Measurements from ENCODE around the gene CAMSAP2.
"Not testable (repeated sequence)": the region's sequence is repeated elsewhere in the genome, so short reads cannot be mapped to it uniquely, and the experiment has no call there.

DNA sequence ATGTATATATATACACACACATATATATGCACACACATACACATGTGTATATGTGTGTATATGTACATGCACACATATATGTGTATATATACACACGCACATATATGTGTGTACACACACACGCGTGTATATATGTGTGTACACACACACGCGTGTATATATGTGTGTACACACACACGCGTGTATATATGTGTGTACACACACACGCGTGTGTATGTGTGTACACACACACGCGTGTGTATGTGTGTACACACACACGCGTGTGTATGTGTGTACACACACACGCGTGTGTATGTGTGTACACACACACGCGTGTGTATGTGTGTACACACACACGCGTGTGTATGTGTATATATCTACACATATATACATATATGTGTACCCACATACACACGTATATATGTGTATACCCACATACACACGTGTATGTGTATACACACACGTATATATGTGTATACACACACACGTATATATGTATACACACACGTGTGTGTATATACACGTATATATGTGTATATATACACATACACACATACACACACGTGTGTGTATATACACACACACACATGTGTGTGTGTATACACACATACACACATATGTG, 78.0 kb downstream of the CAMSAP2 start:
- not testable (repeated sequence) for TF ChIP-seq CTCF, POLR2A, EP300 (IDR thresholded peaks at IDR 0.05)
